Measurements from ENCODE around the gene MRPL55.

DNA sequence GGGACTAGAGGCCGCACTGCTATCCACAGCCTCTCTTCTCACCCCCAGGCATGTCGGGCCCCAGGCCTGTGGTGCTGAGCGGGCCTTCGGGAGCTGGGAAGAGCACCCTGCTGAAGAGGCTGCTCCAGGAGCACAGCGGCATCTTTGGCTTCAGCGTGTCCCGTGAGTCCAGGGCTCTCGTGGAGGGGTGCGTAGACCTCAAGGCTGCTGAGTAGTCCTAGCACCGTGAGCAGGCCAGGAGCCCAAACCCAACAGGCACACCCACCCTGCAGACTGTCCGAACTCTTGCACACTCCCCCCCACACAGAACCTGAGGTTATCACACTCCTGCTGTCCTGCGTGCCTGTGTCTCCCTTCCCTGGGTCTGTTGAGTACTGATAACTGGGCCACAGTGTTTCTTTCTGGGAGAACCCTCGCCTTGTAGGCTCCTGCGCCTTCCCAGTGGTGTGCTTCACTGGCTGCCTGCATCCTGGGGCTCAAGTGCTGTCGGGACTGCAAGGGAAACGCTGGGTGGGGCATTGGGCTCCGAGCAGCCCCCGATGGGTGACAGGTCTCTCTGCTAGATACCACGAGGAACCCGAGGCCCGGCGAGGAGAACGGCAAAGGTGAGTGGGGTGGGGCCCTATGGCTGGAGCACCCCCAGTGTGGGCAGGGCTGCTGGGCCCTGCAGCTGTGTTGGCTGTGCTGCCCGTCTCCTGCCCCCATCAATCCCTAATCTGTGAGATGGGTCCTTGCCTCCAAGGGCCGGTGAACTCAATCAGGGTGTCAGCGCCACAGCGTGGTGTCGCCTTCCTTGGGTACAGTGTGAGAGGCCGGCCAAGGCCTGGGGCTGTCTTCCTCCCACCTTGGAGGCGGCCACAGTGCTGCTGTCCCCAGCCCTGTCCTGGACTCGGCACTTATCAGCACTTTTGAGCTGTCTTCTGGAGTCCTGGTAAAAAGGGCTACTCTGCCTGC is 36.6 kb upstream of the MRPL55 start:
- TF ChIP-seq EZH2 (IDR thresholded peaks at IDR 0.05; ENCODE audit: insufficient read depth, poor library complexity, severe bottlenecking) (no peak), EZH2phosphoT487 (IDR thresholded peaks at IDR 0.05; ENCODE audit: insufficient read depth, low read depth) (no peak)
